ENCODE data around the gene ZNF496. TPM values are rescaled to one million over a fixed set of nuclear protein-coding genes. Genes with fewer than 3 reads are reported as not detected.

The ZNF496 gene
- total RNA-seq, 1 experiment from 2014 or later: 30.9 TPM

- in situ Hi-C loops (cut with HindIII; ENCODE audit: low pct_unique_long_range_greater_than_20kb, low sequenced_read_pairs): no loop called here
- no peak for DNase-seq (ENCODE audit: low read depth)
Observed at GRCh38 chr1:247334378-247335133, 2.9 kb upstream of the ZNF496 start.

- no peak for DNase-seq (ENCODE audit: low read depth)
- in situ Hi-C loops (cut with HindIII; ENCODE audit: low pct_unique_long_range_greater_than_20kb, low sequenced_read_pairs): no loop called here
Observed at GRCh38 chr1:247332623-247333361, 1.1 kb upstream of the ZNF496 start.

- DNase-seq (ENCODE audit: low read depth): peak; percentile 27
- in situ Hi-C loops (cut with HindIII; ENCODE audit: low pct_unique_long_range_greater_than_20kb, low sequenced_read_pairs): no loop called here
Observed at GRCh38 chr1:247332215-247332622, 552 bp upstream of the ZNF496 start.

- in situ Hi-C loops (cut with HindIII; ENCODE audit: low pct_unique_long_range_greater_than_20kb, low sequenced_read_pairs): no loop called here
- peak; percentile 81 for DNase-seq (ENCODE audit: low read depth)
Observed at GRCh38 chr1:247331172-247331524, 519 bp downstream of the ZNF496 start.

- in situ Hi-C loops (cut with HindIII; ENCODE audit: low pct_unique_long_range_greater_than_20kb, low sequenced_read_pairs): no loop called here
Observed at GRCh38 chr1:247330548-247331171, 1.0 kb downstream of the ZNF496 start.

GRCh38 chr1:247329097-247329617 is 2.5 kb downstream of the ZNF496 start:
- in situ Hi-C loops (cut with HindIII; ENCODE audit: low pct_unique_long_range_greater_than_20kb, low sequenced_read_pairs): no loop called here
- no peak for DNase-seq (ENCODE audit: low read depth)

More at GRCh38 chr1:247330548-247331171, 1.0 kb downstream of the ZNF496 start:
- no peak for DNase-seq (ENCODE audit: low read depth)

GRCh38 chr1:247328311-247328710 is 3.4 kb downstream of the ZNF496 start:
- DNase-seq (ENCODE audit: low read depth): no peak
- in situ Hi-C loops (cut with HindIII; ENCODE audit: low pct_unique_long_range_greater_than_20kb, low sequenced_read_pairs): no loop called here

GRCh38 chr1:247326411-247327130 is 5.1 kb downstream of the ZNF496 start:
- in situ Hi-C loops (cut with HindIII; ENCODE audit: low pct_unique_long_range_greater_than_20kb, low sequenced_read_pairs): no loop called here
- DNase-seq (ENCODE audit: low read depth): no peak

GRCh38 chr1:247324923-247325322 is 6.7 kb downstream of the ZNF496 start:
- no peak for DNase-seq (ENCODE audit: low read depth)
- in situ Hi-C loops (cut with HindIII; ENCODE audit: low pct_unique_long_range_greater_than_20kb, low sequenced_read_pairs): no loop called here

GRCh38 chr1:247324204-247324787 is 7.4 kb downstream of the ZNF496 start:
- in situ Hi-C loops (cut with HindIII; ENCODE audit: low pct_unique_long_range_greater_than_20kb, low sequenced_read_pairs): no loop called here
- no peak for DNase-seq (ENCODE audit: low read depth)

- in situ Hi-C loops (cut with HindIII; ENCODE audit: low pct_unique_long_range_greater_than_20kb, low sequenced_read_pairs): no loop called here
- no peak for DNase-seq (ENCODE audit: low read depth)
Observed at GRCh38 chr1:247322849-247323586, 8.6 kb downstream of the ZNF496 start.

GRCh38 chr1:247322442-247322841 is 9.2 kb downstream of the ZNF496 start:
- in situ Hi-C loops (cut with HindIII; ENCODE audit: low pct_unique_long_range_greater_than_20kb, low sequenced_read_pairs): no loop called here
- no peak for DNase-seq (ENCODE audit: low read depth)

GRCh38 chr1:247317702-247318101 is 14.0 kb downstream of the ZNF496 start:
- no peak for DNase-seq (ENCODE audit: low read depth)
- in situ Hi-C loops (cut with HindIII; ENCODE audit: low pct_unique_long_range_greater_than_20kb, low sequenced_read_pairs): no loop called here

GRCh38 chr1:247316590-247317197 is 15.0 kb downstream of the ZNF496 start:
- peak; percentile 16 for DNase-seq (ENCODE audit: low read depth)
- in situ Hi-C loops (cut with HindIII; ENCODE audit: low pct_unique_long_range_greater_than_20kb, low sequenced_read_pairs): no loop called here

GRCh38 chr1:247304031-247304430 is 27.6 kb downstream of the ZNF496 start:
- in situ Hi-C loops (cut with HindIII; ENCODE audit: low pct_unique_long_range_greater_than_20kb, low sequenced_read_pairs): no loop called here
- DNase-seq (ENCODE audit: low read depth): no peak

GRCh38 chr1:247303216-247303615 is 28.5 kb downstream of the ZNF496 start:
- in situ Hi-C loops (cut with HindIII; ENCODE audit: low pct_unique_long_range_greater_than_20kb, low sequenced_read_pairs): no loop called here
- no peak for DNase-seq (ENCODE audit: low read depth)

GRCh38 chr1:247301176-247301540 is 30.5 kb downstream of the ZNF496 start:
- no peak for DNase-seq (ENCODE audit: low read depth)
- in situ Hi-C loops (cut with HindIII; ENCODE audit: low pct_unique_long_range_greater_than_20kb, low sequenced_read_pairs): no loop called here

All from Caki2 (cell line).